Left lobe of liver (tissue), 2 donors: ENCODE data around the gene KMT2C. TPM values are rescaled to one million over a fixed set of nuclear protein-coding genes. Genes with fewer than 3 reads are reported as not detected.
"Not testable (repeated sequence)": the region's sequence is repeated elsewhere in the genome, so short reads cannot be mapped to it uniquely, and the experiment has no call there.

Experiments
- ATAC-seq: fragments of 200-7000 bp; cut with Tn5 transposase; one replicate; pipeline ENCODE4 v1.9.1; 2020; ENCODE audit warnings: mild to moderate bottlenecking, moderate library complexity
- DNase-seq: peaks from one replicate; pipeline ENCODE4 v3.0.0-alpha.2; 2020; ENCODE audit warnings: low spot score
- total RNA-seq: library from RNA; stranded (reverse); gene quantifications from one replicate; pipeline ENCODE4 v1.2.1, GENCODE V29; 2021
- donor health status: DM: no; HTN: no; CAD: no; lungs with moderate emphysema.
- donor health status: DM: no; HTN: yes; CAD: no.

KMT2C gene
- total RNA-seq, 1 donor from 2014 or later: 34.5 TPM

DNA sequence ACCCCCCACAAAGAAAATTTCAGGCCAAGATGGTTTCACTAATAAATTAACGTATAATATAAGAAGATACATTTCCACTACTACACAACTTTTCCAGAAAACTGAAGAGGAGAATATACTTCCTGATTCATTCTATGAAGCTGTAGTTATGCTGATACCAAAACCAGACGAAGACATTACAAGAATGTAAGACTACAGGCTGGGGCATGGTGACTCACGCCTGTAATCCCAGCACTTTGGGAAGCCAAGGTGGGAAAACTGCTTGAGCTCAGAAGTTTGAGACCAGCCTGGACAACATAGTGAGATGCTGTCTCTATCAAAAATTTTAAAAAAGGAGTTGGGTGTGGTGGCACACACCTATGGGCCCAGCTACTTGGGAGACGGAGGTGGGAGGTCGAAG is 201.4 kb downstream of the KMT2C start:
- ATAC-seq, DNase-seq: not testable (repeated sequence)

DNA sequence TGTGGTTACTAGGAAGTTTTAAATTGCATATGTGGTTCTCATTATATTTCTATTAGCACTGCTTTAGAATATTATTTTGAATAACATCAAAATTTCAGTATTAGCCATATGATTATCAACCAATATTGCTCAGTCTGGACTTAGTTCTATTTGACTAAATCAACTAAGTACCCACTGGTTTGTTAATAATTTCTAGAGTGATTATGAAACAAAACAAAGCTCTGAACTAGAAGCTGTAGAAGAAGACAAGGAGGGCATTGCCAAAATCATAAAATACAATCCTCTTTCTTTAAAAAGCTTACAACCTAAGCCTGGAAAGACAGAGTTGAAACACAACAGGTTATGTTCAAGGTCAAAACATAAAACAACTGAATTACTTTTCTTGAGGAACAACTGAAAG is 204.7 kb downstream of the KMT2C start:
- no peak for DNase-seq
- ATAC-seq: no peak

DNA sequence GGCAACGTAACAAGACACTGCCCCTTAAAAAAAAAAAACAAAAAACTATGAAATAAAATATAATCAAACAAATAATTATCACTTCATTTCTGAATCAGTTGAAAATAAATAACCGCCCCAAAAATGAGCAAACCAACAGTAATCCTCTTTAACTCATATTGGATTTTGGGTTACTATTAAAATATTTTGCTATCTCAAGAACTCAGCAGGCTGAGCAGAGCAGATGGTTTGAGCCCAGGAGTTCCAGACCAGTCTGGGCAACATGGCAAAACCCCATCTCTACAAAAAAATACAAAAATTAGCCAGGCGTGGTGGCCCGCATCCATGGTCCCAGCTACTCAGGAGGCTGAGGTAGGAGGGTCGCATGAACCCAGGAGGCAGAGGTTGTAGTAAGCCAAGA is 216.2 kb downstream of the KMT2C start:
- ATAC-seq, DNase-seq: not testable (repeated sequence)

DNA sequence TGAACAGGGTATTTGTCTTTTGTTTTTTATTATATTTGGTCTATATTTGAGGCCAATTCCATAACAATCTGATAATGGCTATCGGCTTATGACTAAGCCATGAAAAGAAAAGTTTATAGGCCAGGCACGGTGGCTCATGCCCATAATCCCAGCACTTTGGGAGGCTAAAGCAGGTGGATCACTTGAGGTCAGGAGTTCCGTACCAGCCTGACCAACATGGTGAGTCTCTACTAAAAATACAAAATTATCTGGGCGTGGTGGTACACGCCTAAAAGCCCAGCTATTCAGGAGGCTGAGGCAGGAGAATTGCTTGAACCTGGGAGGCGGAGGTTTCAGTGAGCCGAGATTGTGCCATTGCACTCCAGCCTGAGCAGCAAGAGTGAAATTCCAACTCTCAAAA is 227.0 kb downstream of the KMT2C start:
- not testable (repeated sequence) for ATAC-seq, DNase-seq

DNA sequence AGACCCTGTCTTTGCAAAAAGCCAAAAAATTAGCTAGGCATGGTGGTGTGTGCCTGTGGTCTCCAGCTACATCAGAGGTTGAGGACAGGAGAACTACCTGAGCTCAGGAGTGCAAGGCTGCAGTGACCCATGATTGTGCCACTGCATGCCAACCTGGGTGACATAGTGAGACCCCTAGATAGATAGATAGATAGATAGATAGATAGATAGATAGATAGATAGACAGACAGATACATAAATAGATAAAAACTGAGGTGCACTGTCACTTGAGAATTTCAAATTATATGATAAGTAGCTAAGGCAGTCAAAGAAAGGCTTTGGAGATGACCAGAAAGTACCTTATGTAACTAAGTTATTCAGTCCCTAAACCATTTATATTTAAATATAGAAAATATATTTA is 231.4 kb downstream of the KMT2C start:
- DNase-seq, ATAC-seq: not testable (repeated sequence)

DNA sequence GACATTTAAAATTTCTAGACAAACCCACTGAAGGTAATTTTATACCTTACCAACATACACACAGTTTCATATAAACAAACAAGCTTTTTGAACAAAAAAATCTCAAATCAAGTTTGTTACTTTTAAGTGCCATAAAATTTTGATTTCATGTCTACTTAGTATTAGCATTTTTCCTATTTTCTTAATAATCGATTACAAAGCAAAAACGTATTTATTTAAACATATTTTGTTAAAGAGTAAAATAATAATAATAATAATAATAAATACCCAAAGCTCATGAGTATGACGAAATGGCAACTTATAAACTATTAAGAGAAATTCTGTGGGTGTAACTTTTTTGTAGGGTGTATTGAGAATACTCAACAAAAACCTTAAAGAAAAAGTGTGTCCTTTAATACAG is 232.7 kb downstream of the KMT2C start:
- DNase-seq: no peak
- ATAC-seq: no peak

DNA sequence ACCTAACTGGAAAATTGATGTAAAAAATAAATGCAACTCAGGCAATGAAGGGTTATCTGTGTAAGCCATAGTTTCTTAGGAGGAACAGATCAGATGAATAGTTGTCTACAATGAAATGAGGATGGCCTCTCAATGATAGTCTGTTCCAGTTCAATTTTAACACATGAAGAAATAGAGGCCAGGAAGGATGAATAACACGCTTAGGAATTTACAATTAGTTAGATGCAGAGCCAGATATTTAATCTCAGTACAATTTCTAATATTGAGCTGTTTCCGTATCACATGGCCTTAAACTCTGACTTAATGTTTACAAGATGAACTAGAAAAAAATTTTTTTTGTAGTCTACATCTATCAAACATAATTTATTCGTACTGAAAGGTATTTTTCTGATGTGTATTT is 233.7 kb downstream of the KMT2C start:
- DNase-seq (no peak), ATAC-seq (no peak)

DNA sequence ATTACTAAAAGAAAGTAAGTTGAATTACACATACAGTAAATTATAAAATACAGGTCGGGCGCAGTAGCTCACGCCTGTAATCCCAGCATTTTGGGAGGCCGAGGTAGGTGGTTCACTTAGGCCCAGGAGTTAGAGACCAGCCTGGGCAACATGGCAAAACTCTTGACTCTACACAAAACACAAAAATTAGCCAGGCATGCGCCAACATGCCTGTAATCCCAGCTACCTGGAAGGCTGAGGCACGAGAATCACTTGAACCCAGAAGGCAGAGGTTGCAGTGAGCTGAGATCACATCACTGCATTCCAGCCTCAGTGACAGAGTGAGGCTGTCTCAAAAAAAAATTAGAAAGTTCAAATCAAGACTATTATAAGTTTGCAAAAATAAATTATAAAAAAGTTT is 235.4 kb downstream of the KMT2C start:
- no peak for DNase-seq
- ATAC-seq: no peak

DNA sequence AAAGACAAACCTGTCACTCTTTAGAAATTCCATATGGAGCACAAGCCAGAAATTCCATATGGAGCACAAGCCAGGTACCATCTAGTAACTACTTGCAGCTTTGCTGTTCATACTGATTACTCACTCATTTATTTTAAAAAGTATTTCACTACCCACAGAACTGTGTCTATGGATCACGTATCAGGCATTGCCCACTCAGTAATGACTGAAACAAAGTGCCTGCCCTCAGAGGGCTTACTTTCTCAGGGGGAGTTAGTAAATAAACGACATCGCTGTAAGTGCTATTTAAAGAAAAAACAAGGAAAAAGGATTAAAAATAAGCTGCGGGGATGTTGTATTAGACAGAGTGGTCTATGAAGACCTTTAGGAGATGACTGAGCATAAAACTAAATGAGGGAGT is 239.4 kb downstream of the KMT2C start:
- ATAC-seq (no peak), DNase-seq (no peak)

DNA sequence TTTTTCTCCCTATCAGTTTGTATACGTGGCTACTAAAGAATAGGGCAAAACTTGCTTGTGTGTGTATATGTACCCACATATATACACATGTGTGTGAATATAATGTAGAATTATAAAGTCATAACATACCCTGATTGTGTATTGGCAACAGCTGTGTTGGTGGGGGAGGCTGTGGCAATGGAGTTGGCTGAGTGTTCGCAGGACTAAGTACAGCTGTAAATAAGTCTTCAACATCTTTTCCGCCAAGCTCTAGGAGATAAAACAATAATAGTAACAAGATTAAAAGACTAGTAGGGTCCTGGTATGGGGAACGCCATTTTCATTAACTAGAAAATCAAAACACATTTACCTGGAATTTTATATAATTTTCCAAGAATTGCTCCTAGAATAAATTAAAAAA is 241.9 kb downstream of the KMT2C start:
- ATAC-seq (no peak), DNase-seq (no peak)

DNA sequence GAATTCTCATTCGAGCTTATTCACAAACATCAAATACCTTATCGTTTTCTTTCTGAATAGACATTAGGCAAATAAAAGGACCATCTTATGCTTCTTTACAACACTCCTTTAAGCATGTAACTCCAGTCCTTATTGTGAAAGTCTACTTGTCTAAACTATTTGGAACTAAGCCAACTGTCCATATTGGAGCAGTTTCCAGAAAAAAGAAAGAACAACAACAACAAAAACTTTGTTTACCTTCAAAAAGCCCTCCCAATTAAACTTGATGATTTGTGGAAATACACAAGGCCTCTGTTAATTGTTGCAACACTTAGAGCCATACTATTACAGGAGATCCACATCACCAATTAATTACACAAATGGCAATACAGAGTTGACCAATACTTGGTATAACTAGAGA is 246.7 kb downstream of the KMT2C start:
- ATAC-seq (no peak), DNase-seq (no peak)

DNA sequence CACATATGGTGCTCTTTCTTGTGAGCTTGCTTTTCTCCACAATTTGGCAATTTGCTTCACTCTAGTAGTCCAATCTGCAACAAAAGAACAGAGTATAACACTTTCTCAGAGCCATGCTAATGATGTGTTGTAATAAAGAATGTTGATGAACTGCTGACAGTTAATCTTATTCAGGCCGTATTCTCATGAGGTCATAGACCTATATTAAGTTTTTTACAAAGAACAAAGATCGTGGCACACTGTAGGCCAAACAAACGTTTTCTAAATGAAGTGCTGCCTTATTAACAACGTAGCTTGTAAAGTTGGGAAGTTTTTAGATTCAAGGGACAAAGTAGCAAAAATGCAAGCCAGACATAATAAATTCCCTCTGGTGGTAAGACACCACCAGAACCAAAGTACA is 250.2 kb downstream of the KMT2C start:
- no peak for DNase-seq
- ATAC-seq: no peak

DNA sequence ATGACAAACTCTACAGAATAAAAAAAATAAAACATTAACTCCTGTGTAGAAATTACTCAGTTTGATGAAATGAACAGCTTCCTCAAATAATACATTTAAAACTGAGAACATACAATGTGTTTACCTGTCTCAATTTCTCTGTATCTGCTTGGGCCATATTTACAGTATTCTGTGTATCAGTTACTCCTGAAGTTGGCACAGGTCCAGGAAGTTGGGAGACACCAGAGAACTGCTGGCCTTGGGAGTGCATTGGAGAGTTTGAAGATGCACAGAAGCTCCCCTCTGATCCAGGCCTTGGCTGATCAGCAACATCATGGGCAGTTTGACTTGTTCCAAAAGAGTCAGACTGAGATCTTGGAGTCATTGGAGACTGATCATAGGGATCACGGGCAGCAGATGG is 255.2 kb downstream of the KMT2C start:
- ATAC-seq (no peak), DNase-seq (no peak)

DNA sequence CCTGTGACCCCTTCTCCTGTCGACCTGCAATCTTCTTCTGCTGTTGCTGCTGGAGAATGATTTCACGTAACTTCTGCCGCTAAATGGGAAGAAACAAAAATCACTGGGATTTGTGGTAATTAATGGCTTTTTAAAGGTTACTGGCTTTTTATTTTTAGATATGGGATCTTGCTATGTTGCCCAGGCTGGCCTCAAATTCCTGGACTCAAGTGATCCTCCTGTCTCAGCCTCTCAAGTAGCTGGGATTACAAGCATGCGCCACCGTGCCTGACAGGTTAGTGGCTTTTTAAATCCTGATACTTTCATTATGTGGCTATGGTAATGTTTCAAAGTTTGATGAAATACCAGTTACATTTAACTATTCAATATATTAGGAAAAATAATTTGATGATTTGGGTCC is 255.8 kb downstream of the KMT2C start:
- DNase-seq (no peak), ATAC-seq (no peak)

DNA sequence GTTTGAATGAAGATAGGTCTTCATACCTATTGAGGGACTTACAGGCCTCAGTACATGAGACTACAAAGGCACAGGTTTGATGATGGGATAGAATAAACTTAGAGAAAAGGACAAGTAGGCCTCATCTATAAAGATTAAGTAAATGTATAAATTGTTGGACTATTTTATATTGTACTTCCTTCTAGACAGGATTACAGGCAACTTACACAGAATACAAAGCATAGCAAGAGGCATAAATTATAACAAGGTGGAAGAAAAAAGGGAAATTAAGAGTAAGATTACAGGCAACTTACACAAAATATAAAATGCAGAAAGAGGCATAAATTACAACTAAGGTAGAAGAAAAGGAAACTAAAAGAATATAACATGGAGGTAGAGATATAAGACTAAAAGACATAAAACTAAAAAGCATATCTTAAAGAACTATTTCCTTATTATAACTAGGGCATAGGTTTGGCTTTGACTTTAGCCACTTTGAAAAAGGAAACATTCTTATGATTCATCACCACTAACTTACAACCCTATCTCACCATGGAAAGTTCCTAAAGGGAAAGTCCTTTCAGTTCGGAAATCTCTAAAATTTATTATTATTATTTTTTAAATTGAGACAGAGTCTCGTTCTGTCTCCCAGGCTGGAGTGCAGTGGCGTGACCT is 257.3 kb downstream of the KMT2C start:
- DNase-seq: no peak
- ATAC-seq: no peak

DNA sequence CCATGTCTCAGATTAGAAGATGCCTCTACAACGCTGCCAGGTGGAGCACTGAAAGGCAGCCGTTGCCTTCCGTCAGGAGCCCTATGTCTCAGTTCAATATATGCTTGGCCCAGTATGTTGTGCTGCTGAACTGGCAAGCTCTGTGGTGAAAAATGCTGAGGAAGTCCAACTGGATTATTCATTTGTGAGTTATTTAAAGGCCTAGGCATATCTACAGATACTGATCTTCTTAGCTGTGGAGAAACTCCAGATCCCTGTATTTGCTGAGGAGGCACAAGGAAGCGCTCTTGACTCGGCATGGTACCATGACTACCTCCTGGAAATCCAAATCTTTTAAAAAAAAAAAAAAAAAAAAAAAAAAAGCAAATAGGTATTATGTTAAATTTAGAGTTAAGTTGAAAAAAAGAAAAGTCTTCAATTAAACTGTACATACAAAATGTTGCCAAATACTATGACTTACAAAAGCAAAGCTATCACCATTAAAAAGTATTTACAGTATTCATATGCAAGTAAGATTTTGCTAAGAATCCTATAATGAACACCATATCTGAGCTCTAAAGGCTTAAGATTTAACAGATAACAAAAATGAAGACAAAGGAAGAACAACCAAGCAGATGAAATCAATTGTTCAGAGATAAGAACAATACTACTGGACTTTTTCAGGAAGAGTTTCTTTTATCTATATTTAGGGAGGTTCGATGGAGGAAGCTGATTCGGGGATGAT is 258.0 kb downstream of the KMT2C start:
- DNase-seq: no peak
- ATAC-seq: no peak

DNA sequence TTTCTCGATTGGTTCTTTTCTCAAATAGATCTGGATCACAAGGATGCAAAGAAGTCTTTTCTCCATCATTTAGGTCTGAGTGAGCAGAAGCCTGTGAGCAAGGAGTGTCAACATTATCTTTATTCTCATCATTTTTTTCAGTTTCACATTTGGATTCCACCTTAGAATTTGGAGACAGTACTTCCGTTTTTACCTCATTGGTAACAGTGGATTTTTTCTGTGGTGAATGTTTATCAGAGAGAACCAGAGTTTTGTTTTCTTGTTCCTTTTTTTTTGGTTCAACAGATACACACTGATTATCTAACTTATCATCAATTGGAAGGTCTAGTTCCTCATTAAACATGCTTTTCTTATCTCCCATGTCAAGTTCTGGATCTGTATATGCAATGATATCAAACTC is 259.0 kb downstream of the KMT2C start:
- ATAC-seq (no peak), DNase-seq (no peak)

DNA sequence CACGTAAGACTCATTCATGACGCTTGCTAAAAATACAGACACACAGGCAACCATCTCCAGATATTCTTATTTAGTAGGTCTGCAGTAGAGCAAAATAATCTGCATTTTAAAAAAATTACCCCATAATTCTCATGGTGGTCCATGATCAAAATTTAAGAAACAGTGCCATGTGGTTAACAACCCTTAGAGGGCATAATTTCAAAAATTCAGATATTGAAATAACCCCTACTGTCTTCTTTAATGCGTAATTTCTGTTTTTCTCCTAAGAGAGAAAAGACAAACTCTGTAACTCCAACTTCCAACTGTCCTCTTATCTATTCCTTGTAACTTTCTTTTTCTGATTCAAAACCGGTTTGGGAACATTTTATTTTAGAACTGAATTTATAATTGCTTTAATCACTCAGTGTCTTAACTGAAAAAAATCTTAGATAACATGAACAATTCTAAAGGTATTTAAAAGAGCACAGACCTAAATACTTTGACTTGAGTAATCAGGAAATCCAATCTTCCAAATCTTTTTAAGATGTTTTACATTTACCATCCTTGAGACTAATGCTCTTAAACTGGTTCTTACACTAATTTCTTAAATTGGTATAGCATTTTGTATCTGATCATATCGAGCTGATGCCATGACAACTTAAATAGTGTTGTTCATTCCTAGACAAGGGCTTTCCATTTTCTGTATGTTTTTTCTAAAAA is 262.3 kb downstream of the KMT2C start:
- DNase-seq (no peak), ATAC-seq (no peak)

DNA sequence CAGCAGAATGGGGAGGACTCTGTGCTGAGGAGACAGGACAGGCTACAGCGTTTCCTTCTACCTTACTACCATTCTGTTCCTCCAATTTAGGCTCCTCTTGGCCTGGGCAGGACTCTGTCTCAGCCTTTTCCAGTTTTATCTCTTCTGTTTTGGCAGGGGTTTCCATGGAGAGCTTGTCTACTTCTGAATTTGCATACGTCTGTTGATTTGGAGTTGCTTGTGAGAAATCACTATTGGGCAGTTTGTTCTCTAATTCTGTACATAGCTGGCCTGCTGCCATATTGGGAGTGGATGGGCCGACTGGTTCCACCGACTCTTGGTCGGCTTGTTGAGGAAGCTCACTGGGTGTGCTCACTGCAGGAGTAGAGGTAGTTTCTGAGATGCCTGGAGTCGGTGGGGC is 273.5 kb downstream of the KMT2C start:
- ATAC-seq: peak; percentile 13

DNA sequence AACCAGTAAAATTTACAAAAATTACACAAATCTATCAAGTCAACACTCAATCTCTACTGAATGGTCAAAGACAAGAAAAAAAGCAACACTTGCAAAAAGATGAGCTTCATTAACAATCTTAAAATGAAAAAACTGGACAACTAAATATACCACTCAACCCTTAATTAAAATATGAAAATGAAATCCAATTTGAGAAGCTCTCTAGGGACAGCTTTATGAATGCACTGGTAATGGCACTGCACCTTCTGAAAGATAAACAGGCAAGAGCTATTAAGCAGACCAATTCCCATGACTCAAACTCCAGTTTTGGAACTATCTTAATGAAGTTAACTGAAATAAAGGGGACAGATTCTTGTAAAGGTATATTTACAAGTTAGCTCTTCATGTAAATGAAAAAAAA is 274.6 kb downstream of the KMT2C start:
- no peak for DNase-seq
- no peak for ATAC-seq

More for the DNA sequence above, 273.5 kb downstream of the KMT2C start:
- DNase-seq: no peak

DNA sequence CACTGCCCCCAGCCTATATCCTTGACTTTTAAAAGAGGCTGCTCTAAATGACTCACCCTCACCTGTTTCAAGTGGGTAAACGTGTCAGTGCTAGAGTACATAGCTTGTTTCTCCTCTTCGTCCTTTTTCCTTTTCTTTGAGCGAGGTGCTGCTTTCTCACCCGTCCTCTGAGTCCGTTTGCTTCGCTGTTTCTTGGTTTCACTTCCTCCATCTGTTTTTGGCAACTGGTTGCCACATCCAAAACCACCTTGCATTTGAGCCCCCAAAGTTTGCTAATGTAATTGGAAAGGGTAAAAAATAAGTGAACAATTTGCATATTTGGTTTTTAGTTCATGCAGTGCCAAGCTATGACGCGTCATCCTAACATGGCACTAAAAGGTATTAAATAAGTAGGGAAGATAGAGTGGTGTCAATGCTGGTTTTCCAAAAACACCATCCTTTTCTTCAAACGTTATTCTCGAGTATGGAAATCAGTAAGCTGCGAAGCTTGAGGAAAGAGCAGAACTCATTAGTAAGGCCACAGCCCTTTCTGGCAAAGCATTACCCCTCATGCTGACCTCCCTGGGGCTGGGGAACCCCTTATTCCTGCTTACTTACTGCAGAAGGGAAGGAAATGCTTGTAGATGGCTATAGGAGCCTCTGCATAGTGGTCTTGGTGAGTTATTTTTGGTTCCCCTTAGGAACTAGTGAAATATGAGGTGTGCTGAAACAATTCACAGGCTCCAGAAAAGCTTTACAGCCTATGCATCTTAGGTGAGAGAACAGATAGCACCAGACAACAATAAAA is 276.8 kb downstream of the KMT2C start:
- no peak for DNase-seq
- no peak for ATAC-seq
